H1 (cell line): ENCODE data around the gene MYOM3. TPM values are rescaled to one million over a fixed set of nuclear protein-coding genes. Genes with fewer than 3 reads are reported as not detected.

Experiments
- CHD1 ChIP-seq: IDR thresholded peaks from 2 replicates; pipeline ENCODE4 v1.6.1; 2012; ENCODE audit warnings: low read depth, low read length, improper control_type of control experiment
- SRF ChIP-seq: IDR thresholded peaks from 2 replicates; pipeline ENCODE4 v1.6.1; 2011; ENCODE audit warnings: mild to moderate bottlenecking, low read depth, low read length, moderate library complexity
- polyA plus RNA-seq, 7 experiments: library from polyadenylated mRNA; depleted of rRNA in 3 of 7; stranded (reverse) in 5 of 7; unstranded in 2 of 7; fragments of >200 nt in 5 of 7; fragments of 200-250 nt in 2 of 7; gene quantifications; 1 replicate in 5 of 7; 2 replicates in 1 of 7; 4 replicates in 1 of 7; pipeline versions ENCODE4 v1.2.1 to v1.2.3, GENCODE V29; 2011 to 2013; ENCODE audit warnings: missing spikeins in 2 of 7, mixed read lengths in 2 of 7
- total RNA-seq: library from RNA; stranded (reverse); fragmentation: NEBNext Ultra II Directional; extraction: Animal tissue kit (Norgen Biotek cat#: 25700); gene quantifications from 2 replicates; pipeline ENCODE4 v1.2.1, GENCODE V29; 2021

The MYOM3 gene
- total and polyA plus RNA-seq, 2 of the 8 experiments (the other 6 are each of a cell fraction or from before 2014, with no cell fraction given): 0.08 to 0.09 TPM

GRCh38 chr1:24086466-24086865 is 25.5 kb downstream of the MYOM3 start (continued):
- no peak for TF ChIP-seq SRF
- TF ChIP-seq CHD1: no peak
- TF ChIP-seq, all 59 proteins: peak for 0
